Thyroid gland (tissue), 4 donors: ENCODE data around the gene CLEC2L.

Source experiments
- POLR2A ChIP-seq, 2 donors: fragments of 450-650 bp; IDR thresholded peaks; one replicate each; pipeline ENCODE4 v1.6.1; 2017; ENCODE audit warnings: antibody characterized with exemption in 2 of 2, mild to moderate bottlenecking in 2 of 2, moderate library complexity in 1 of 2
- TF ChIP-seq, protein P1 (sequence below), 6 experiments: fragments of 200-600 bp in 3 of 6; fragments of 450-650 bp in 3 of 6; sonication (generic) in 3 of 6; IDR thresholded peaks; one replicate each; pipeline ENCODE4 v1.5.1; 2016 to 2019; ENCODE audit warnings: antibody characterized with exemption in 6 of 6, mild to moderate bottlenecking in 2 of 6, inconsistent platforms in 1 of 6, moderate library complexity in 1 of 6

DNA sequence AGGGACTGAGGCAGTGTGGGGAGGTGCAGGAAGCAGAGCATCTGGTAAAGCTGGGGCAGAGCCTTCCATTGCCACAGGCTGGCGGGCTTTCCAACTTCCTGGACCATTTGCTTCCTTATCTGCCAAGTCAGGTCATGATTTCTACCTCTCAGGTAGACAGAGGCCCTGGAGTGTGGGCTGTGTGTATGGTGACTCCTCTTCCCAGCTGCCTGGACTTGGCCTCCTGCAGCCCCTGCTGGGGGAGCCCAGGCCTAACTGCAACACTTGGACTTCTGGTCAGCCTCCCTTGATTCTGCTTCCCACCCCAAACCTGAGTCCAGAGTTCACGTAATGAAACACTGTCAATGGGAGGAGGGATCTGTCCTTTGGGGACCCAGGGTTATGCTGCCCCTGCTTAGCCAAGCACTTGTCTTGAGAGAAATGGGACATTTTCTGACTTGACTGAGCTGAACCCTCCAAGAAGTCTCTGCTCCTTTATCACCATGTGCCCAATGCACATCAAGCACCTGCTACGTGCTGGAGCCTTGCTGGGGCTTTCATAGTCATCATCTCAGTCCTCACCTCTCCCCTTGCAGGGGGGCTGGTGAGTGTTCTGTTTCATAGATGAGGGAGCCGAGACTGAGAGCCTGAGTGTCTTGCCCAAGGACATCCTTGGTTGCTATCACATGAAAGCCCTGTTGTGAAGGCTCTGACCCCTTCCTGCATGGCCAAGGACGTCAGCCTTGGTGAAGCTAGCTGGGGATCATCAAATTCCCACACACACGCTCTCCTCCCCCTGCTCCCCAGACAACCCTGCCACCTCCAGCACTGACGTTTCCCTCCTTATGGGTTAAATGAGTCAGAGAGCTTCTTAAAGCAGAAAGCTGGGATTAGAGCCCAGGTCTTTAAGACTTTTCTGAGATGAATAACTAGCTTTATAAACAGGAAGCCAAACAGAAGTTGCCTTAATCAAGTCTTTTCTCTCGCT is 3.4 kb downstream of the CLEC2L start:
- TF ChIP-seq, protein P1, sequence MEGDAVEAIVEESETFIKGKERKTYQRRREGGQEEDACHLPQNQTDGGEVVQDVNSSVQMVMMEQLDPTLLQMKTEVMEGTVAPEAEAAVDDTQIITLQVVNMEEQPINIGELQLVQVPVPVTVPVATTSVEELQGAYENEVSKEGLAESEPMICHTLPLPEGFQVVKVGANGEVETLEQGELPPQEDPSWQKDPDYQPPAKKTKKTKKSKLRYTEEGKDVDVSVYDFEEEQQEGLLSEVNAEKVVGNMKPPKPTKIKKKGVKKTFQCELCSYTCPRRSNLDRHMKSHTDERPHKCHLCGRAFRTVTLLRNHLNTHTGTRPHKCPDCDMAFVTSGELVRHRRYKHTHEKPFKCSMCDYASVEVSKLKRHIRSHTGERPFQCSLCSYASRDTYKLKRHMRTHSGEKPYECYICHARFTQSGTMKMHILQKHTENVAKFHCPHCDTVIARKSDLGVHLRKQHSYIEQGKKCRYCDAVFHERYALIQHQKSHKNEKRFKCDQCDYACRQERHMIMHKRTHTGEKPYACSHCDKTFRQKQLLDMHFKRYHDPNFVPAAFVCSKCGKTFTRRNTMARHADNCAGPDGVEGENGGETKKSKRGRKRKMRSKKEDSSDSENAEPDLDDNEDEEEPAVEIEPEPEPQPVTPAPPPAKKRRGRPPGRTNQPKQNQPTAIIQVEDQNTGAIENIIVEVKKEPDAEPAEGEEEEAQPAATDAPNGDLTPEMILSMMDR (IDR thresholded peaks at IDR 0.05), result no peak
- no peak for TF ChIP-seq POLR2A (IDR thresholded peaks at IDR 0.05)
